ENCODE data around the gene LRRC63.

Gene LRRC63

GRCh38 chr13:46183018-46183946, 28.4 kb upstream of the LRRC63 start:
- no peak for TF ChIP-seq CTCF (IDR thresholded peaks at IDR 0.05; ENCODE audit: control extremely low read depth, extremely low read depth, low read depth, missing control alignments)
- no peak for DNase-seq (ENCODE audit: extremely low spot score)
- ChIA-PET CTCF (interaction anchor here (0.9 to 6.8 kb wide), 9 partner anchors 9 to 44 kb away, joined by 3 to 39 read pairs (median 5); no protein-coding TSS in a partner anchor), POLR2A (interaction anchor here (1.5 kb wide), 1 partner anchor 16 kb away, joined by 4 read pairs; no protein-coding TSS in a partner anchor)

GRCh38 chr13:46184277-46184699, 27.4 kb upstream of the LRRC63 start:
- DNase-seq (ENCODE audit: extremely low spot score): peak; percentile 65
- CTCF ChIA-PET: interaction anchor here (2.1 kb wide), 1 partner anchor 11 kb away, joined by 9 read pairs; no protein-coding TSS in a partner anchor

GRCh38 chr13:46185634-46186033, 26.1 kb upstream of the LRRC63 start:
- DNase-seq (ENCODE audit: extremely low spot score): no peak
- ChIA-PET CTCF (interaction anchor here (0.8 to 2.7 kb wide), 12 partner anchors 8 to 60 kb away, joined by 3 to 17 read pairs (median 4); no protein-coding TSS in a partner anchor), POLR2A (no interaction called here)
- TF ChIP-seq CTCF (IDR thresholded peaks at IDR 0.05; ENCODE audit: control extremely low read depth, extremely low read depth, low read depth, missing control alignments): no peak

More at GRCh38 chr13:46184277-46184699, 27.4 kb upstream of the LRRC63 start:
- peak; percentile 81 for TF ChIP-seq CTCF (IDR thresholded peaks at IDR 0.05; ENCODE audit: control extremely low read depth, extremely low read depth, low read depth, missing control alignments)
- POLR2A ChIA-PET: no interaction called here

GRCh38 chr13:46192412-46192811, 19.3 kb upstream of the LRRC63 start:
- ChIA-PET POLR2A (no interaction called here), CTCF (interaction anchor here (1.6 to 2.8 kb wide), 3 partner anchors 9 to 137 kb away, joined by 5 to 14 read pairs (median 5); no protein-coding TSS in a partner anchor)
- TF ChIP-seq CTCF (IDR thresholded peaks at IDR 0.05; ENCODE audit: control extremely low read depth, extremely low read depth, low read depth, missing control alignments): no peak
- DNase-seq (ENCODE audit: extremely low spot score): no peak

- no peak for TF ChIP-seq CTCF (IDR thresholded peaks at IDR 0.05; ENCODE audit: control extremely low read depth, extremely low read depth, low read depth, missing control alignments)
- ChIA-PET POLR2A (no interaction called here), CTCF (interaction anchor here (1.2 to 2.7 kb wide), 3 partner anchors 10 to 13 kb away, joined by 3 to 14 read pairs (median 9); partner anchors contain the start of gene LCP1)
- no peak for DNase-seq (ENCODE audit: extremely low spot score)
These were observed 16.7 kb upstream of the LRRC63 start for GRCh38 chr13:46195016-46195415.

GRCh38 chr13:46197299-46198048, 14.3 kb upstream of the LRRC63 start:
- TF ChIP-seq CTCF (IDR thresholded peaks at IDR 0.05; ENCODE audit: control extremely low read depth, extremely low read depth, low read depth, missing control alignments): no peak
- DNase-seq (ENCODE audit: extremely low spot score): no peak
- POLR2A ChIA-PET: no interaction called here
- CTCF ChIA-PET: no interaction called here

All from GM10248 (cell line).